HepG2 (cell line): Measurements from ENCODE around the gene FAM222A. TPM values are rescaled to one million over a fixed set of nuclear protein-coding genes. Genes with fewer than 3 reads are reported as not detected.

Source experiments
- ATAC-seq: fragments of 200-7000 bp; cut with Tn5 transposase; 3 replicates; pipeline ENCODE4 v1.9.1; 2020; ENCODE audit warnings: mild to moderate bottlenecking, moderate library complexity
- BruUV-seq: library from RNA; stranded (reverse); fragments of 400-500 nt; replicated peaks from 2 replicates; lab custom pipeline; 2021; lab: Mats Ljungman, UMichigan
- CTCF ChIA-PET: fragments of 300-600 bp; formaldehyde crosslinking; extraction: SDS; loops from one replicate; lab custom pipeline; 2021; ENCODE audit warnings: low total read pairs, inconsistent platforms, low intra/inter-chr PET ratio; lab: Yijun Ruan, JAX
- POLR2A ChIA-PET: fragments of 350-600 bp; sonication (Branson Sonifier 250); formaldehyde crosslinking; loops from one replicate; lab custom pipeline; 2020; ENCODE audit warnings: antibody characterized with exemption, inconsistent platforms; lab: Yijun Ruan, JAX
- DNase-seq: peaks from one replicate; pipeline ENCODE4 v3.0.0-alpha.2; 2015; ENCODE audit warnings: low spot score
- FAIRE-seq: peaks from 3 replicates; lab custom pipeline; 2011; peaks lifted over from hg19 to GRCh38; lab: Jason Lieb, UNC
- H2AFZ ChIP-seq: one replicate; pipeline ENCODE4 v1.6.1; 2011; ENCODE audit warnings: low read length, inconsistent platforms
- H3K27ac ChIP-seq: fragments of 300-600 bp; 3 replicates; pipeline ENCODE4 v1.8.0; 2011; ENCODE audit warnings: mixed run types, mild to moderate bottlenecking, mixed read lengths, low read length, inconsistent platforms; ENCODE audit not compliant: insufficient read depth; ENCODE audit errors: extremely low read length
- H3K27me3 ChIP-seq, 2 experiments: fragments of 200-600 bp in 1 of 2; 2 replicates in 1 of 2; 3 replicates in 1 of 2; pipeline versions ENCODE4 v1.6.0 to v1.8.0; 2011; ENCODE audit warnings: low read length in 2 of 2, mild to moderate bottlenecking in 2 of 2, moderate library complexity in 2 of 2, inconsistent platforms in 1 of 2; ENCODE audit not compliant: insufficient read depth in 2 of 2, control insufficient read depth in 1 of 2
- H3K36me3 ChIP-seq, 2 experiments: fragments of 200-600 bp in 1 of 2; replicated peaks in 1 of 2; 2 replicates in 1 of 2; 3 replicates in 1 of 2; pipeline versions ENCODE4 v1.5.1 to v1.8.0; 2011; ENCODE audit warnings: low read length in 2 of 2, inconsistent platforms in 1 of 2; ENCODE audit not compliant: insufficient read depth in 2 of 2, control insufficient read depth in 1 of 2
- H3K4me1 ChIP-seq: 2 replicates; pipeline ENCODE4 v1.5.1; 2012; ENCODE audit warnings: low read length, inconsistent platforms; ENCODE audit not compliant: insufficient read depth
- H3K4me2 ChIP-seq: 2 replicates; pipeline ENCODE4 v1.6.0; 2011; ENCODE audit warnings: low read depth, low read length, inconsistent platforms
- H3K4me3 ChIP-seq, 3 experiments: fragments of 200-600 bp in 1 of 3; sonication (generic), shearing (Covaris generic) in 1 of 3; replicated peaks in 1 of 3; 2 replicates each; pipeline ENCODE4 v1.5.1; 2011 to 2016; ENCODE audit warnings: low read length in 3 of 3, inconsistent platforms in 2 of 3, low read depth in 2 of 3, mild to moderate bottlenecking in 2 of 3, control low read depth in 1 of 3, mixed read lengths in 1 of 3; ENCODE audit not compliant: insufficient read depth in 1 of 3
- H3K79me2 ChIP-seq: one replicate; pipeline ENCODE4 v1.6.1; 2011; ENCODE audit warnings: low read length, inconsistent platforms; ENCODE audit not compliant: insufficient read depth
- H3K9ac ChIP-seq: 2 replicates; pipeline ENCODE4 v1.6.0; 2011; ENCODE audit warnings: mild to moderate bottlenecking, low read depth, low read length, inconsistent platforms; ENCODE audit not compliant: insufficient read depth
- H3K9me3 ChIP-seq: 2 replicates; pipeline ENCODE4 v1.5.1; 2012; ENCODE audit warnings: mild to moderate bottlenecking, low read length
- H4K20me1 ChIP-seq: 2 replicates; pipeline ENCODE4 v1.6.0; 2011; ENCODE audit warnings: inconsistent platforms, mild to moderate bottlenecking, low read length, moderate library complexity; ENCODE audit not compliant: insufficient read depth
- FOSL2 ChIP-seq: sonication (generic); formaldehyde crosslinking; IDR thresholded peaks from 2 replicates; pipeline ENCODE4 v1.4.0; 2020; ENCODE audit warnings: missing genetic modification reagents
- MAFF ChIP-seq: IDR thresholded peaks from 2 replicates; pipeline ENCODE4 v1.6.1; 2011; ENCODE audit warnings: low read depth, low read length, improper control_type of control experiment
- NCOA1 ChIP-seq: sonication (generic); formaldehyde crosslinking; IDR thresholded peaks from 2 replicates; pipeline ENCODE4 v1.9.0; 2021; ENCODE audit warnings: missing genetic modification reagents
- RBAK ChIP-seq: sonication (generic); formaldehyde crosslinking; IDR thresholded peaks from 2 replicates; pipeline ENCODE4 v1.5.1; 2020; ENCODE audit warnings: mild to moderate bottlenecking, missing genetic modification reagents
- ZBTB33 ChIP-seq: sonication (generic); formaldehyde crosslinking; IDR thresholded peaks from 2 replicates; pipeline ENCODE4 v1.4.0; 2020; ENCODE audit warnings: missing genetic modification reagents
- ZNF12 ChIP-seq: sonication (generic); formaldehyde crosslinking; IDR thresholded peaks from 2 replicates; pipeline ENCODE4 v1.5.0; 2020; ENCODE audit warnings: missing genetic modification reagents
- WGBS: methylation state at CpG from one replicate; pipeline ENCODE4 v1.1.6; 2017; ENCODE audit warnings: low lambda C conversion rate; 5-methylcytosine and 5-hydroxymethylcytosine counted together
- in situ Hi-C: cut with HindIII; loops from 2 replicates; pipeline ENCODE4 v1.10.0; 2017; ENCODE audit warnings: low pct_unique_long_range_greater_than_20kb; ENCODE audit not compliant: extremely low pct_ligation_motif_present
- intact Hi-C: fragments of 100-400 bp; cut with micrococcal nuclease; formaldehyde crosslinking; loops from one replicate; pipeline ENCODE4 v1.10.0; 2022; ENCODE audit not compliant: unreplicated experiment
- polyA plus RNA-seq, 8 experiments: library from polyadenylated mRNA; depleted of rRNA in 3 of 8; stranded (reverse) in 7 of 8; unstranded in 1 of 8; fragments of >200 nt; fragmentation: Illumina TruSeq in 4 of 8; extraction: Trizol in 4 of 8; gene quantifications; 2 replicates each; pipeline versions ENCODE4 v1.2.1 to v1.2.3, GENCODE V29; 2011 to 2016; ENCODE audit warnings: low read depth in 4 of 8, missing spikeins in 1 of 8, mixed read lengths in 1 of 8; ENCODE audit not compliant: insufficient read depth in 1 of 8
- total RNA-seq, 5 experiments: library from RNA; depleted of rRNA; stranded (reverse); fragments of >200 nt; fragmentation: Illumina TruSeq; extraction: Trizol; gene quantifications; 2 replicates each; pipeline ENCODE4 v1.2.3, GENCODE V29; 2016; ENCODE audit warnings: low read depth in 1 of 5

Gene FAM222A
- total and polyA plus RNA-seq, 2 of the 13 experiments (the other 11 are each of a cell fraction or from before 2014, with no cell fraction given), result 2.7 to 9.6 TPM

- in situ Hi-C loops (no loop called here), intact Hi-C loops (no loop called here)
- no CpG with 5 or more reads among the region's 2 CpGs for WGBS
- Histone ChIP-seq H3K4me1 (peaks cover 16% of the 10 kb centered on the region), H4K20me1 (no peaks in the 10 kb centered on the region), H3K9ac (no peak overlapping the region), H3K36me3 (peaks cover under 1 to 9% of the 10 kb centered on the region in 2 experiments; a peak in 2 of 5 replicates), H3K27me3 (no peaks in the 10 kb centered on the region), H3K4me3 (no peak overlapping the region), H3K79me2 (no peaks in the 10 kb centered on the region), H2AFZ (no peak overlapping the region), H3K4me2 (no peak overlapping the region), H3K27ac (no peak overlapping the region), H3K9me3 (no peaks in the 10 kb centered on the region)
- ATAC-seq, result no peak
- ChIA-PET POLR2A (interaction anchor here (0.9 kb wide), 1 partner anchor 40 kb away, joined by 3 read pairs; no protein-coding TSS in a partner anchor), CTCF (no interaction called here)
- no peak for TF ChIP-seq MAFF
- FAIRE-seq, result no peak
- BruUV-seq, result no TSS peak
- no peak for DNase-seq
Observed at GRCh38 chr12:109762673-109763191, 49.1 kb downstream of the FAM222A start.

- no peak overlapping the region for H3K9ac ChIP-seq
- intact Hi-C loops, result no loop called here
- POLR2A ChIA-PET, result no interaction called here
- DNase-seq (no peak), ATAC-seq (no peak), FAIRE-seq (no peak)
- H2AFZ ChIP-seq, result no peak overlapping the region
- H3K9me3 ChIP-seq, result no peaks in the 10 kb centered on the region
- TF ChIP-seq NCOA1 (CRISPR knock-in tag) (no peak), RBAK (CRISPR knock-in tag) (peak; percentile 87), ZNF12 (CRISPR knock-in tag) (0 out of 2 replicates have a peak, but pooled peaks have one; percentile 47), ZBTB33 (CRISPR knock-in tag) (peak; percentile 79), FOSL2 (CRISPR knock-in tag) (peak; percentile 64)
- CTCF ChIA-PET, result no interaction called here
- no peaks in the 10 kb centered on the region for H3K27me3 ChIP-seq
- H3K36me3 ChIP-seq, result peaks cover 0 to 12% of the 10 kb centered on the region in 2 experiments; a peak in 2 of 5 replicates
- WGBS, result 100% methylated on average over 1 of the region's 3 CpGs
- BruUV-seq, result no TSS peak
- peaks cover 16% of the 10 kb centered on the region for H3K4me1 ChIP-seq
- H4K20me1 ChIP-seq, result no peaks in the 10 kb centered on the region
- H3K4me3 ChIP-seq, result no peak overlapping the region
- in situ Hi-C loops, result no loop called here
- H3K79me2 ChIP-seq, result no peaks in the 10 kb centered on the region
- H3K27ac ChIP-seq, result no peak overlapping the region
- H3K4me2 ChIP-seq, result no peak overlapping the region
Observed at GRCh38 chr12:109763201-109763841, 49.7 kb downstream of the FAM222A start.
